Measurements from ENCODE around the gene TRPM5.

Gene TRPM5

DNA sequence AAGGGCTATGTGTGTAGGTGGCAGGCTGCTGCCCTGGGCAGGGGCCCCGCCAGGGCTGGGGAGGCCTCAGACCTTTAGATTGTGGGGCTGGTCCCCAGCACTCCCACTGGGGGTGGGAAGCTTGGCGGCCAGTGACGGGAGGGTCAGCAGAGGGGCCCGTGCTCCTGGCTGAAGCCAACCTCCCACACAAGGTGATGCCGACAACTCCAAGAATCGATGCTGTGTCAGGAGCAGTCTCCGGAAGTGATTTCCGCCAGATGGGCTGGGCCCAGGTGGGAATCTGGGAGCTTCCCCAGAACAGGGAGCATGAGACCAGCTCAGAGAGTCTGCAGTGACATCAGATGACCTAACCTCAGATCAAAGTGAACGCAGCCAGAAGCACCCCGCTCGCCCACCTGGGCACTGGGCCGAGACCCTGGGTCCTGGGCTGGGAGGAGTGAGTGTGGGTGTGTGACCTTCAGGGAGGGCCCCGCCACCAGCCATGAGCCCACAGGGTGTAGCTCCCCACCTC lies 7.7 kb downstream of the TRPM5 start:
- no peak overlapping the region for H3K4me3 ChIP-seq (ENCODE audit: low read depth, low read length)
- TF ChIP-seq, protein P1, sequence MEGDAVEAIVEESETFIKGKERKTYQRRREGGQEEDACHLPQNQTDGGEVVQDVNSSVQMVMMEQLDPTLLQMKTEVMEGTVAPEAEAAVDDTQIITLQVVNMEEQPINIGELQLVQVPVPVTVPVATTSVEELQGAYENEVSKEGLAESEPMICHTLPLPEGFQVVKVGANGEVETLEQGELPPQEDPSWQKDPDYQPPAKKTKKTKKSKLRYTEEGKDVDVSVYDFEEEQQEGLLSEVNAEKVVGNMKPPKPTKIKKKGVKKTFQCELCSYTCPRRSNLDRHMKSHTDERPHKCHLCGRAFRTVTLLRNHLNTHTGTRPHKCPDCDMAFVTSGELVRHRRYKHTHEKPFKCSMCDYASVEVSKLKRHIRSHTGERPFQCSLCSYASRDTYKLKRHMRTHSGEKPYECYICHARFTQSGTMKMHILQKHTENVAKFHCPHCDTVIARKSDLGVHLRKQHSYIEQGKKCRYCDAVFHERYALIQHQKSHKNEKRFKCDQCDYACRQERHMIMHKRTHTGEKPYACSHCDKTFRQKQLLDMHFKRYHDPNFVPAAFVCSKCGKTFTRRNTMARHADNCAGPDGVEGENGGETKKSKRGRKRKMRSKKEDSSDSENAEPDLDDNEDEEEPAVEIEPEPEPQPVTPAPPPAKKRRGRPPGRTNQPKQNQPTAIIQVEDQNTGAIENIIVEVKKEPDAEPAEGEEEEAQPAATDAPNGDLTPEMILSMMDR (IDR thresholded peaks at IDR 0.05; ENCODE audit: low read depth, low read length): no peak

DNA sequence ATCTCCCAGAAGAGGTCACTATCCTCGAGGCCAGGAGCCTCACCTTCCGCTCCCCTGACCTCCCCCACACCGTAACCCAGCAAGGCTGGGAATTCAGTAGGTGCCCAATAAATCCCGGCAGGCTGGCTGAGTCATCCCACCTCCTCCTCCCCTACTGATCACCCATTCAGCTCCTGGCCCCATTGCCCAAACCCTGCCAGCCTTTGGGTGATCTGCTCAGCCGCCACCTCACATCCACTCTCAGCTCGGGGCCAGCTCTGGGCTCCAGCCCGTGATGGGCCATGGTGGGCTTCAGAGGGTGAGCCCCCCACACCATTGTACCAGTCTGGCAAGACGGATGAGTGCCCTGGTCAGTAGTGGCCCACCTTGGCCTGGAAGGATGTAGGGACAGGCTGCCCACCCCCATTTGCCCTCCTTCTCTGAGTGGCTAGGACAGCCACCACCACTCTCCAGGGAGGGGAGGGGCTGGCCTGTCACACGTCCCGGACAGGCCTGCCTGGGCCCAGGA lies 8.2 kb downstream of the TRPM5 start:
- TF ChIP-seq, protein P1 (IDR thresholded peaks at IDR 0.05; ENCODE audit: low read depth, low read length): no peak
- H3K4me3 ChIP-seq (ENCODE audit: low read depth, low read length): no peak overlapping the region

DNA sequence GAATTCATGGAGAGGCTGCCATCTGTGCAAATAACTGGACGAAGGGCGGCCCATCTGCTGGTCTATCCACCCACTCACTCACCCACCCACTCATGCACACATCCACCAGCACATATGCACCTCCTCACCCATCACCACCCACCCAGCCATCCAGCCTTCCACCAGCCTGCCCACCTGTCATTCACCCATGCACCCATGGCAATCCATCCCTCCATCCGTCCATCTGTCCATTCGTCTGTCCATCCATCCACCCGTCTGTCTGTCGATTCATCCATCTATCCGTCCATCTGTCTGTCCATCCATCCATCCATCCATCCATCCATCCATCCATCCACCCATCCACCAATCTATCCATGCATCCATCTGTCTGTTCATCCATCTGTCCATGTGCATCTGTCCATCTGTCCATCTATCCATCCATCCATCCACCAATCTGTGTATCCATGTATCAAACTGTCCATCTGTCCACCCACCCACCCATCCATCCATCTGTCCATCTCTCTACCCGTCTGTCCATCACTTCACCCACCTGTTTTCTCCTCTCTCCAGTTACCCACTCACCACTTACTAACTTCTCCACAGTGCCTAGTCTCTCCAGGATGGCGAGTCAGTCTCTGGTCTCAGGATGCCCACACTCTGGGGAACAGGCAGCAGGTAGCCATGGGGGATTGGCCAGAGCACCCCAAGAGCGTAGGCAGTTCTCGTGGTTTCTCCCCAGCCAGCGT lies 8.9 kb downstream of the TRPM5 start:
- H3K4me3 ChIP-seq (ENCODE audit: low read depth, low read length): no peak overlapping the region
- TF ChIP-seq, protein P1 (IDR thresholded peaks at IDR 0.05; ENCODE audit: low read depth, low read length): no peak

DNA sequence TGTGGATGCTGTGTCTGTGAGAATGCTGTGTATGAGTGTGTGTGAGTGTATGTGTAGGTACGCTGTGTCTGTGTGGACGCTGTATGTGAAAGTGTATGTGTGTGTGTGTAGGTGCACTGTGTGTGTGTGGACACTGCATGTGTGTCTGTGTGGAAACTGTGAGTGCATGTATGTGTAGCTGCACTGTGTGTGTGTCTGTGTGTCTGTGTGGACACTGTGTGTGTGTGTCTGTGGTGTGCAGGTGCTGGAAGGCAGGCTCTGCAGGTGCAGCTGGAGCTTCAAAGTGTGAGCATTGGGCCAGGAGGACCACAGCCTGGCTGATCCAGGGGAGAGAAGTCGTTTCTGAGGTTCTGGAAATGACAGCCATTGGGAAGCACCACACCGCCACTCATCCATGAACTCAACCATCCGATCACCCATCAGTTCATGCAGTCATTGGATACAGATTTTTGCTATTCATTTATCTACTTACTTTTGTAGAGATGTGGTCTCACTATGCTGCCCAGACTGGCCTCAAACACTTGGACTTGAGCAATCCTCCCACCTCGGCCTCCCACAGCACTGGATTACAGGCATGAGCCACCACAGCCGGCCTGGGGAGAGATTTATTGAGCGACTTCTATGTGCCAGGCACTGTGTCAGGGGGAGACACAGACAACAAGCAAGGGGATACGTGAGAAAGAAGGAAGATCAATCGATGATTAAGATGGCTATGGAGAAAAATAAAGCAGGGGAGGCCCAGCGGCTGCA lies 9.6 kb downstream of the TRPM5 start:
- no peak overlapping the region for H3K4me3 ChIP-seq (ENCODE audit: low read depth, low read length)
- TF ChIP-seq, protein P1 (IDR thresholded peaks at IDR 0.05; ENCODE audit: low read depth, low read length): no peak

DNA sequence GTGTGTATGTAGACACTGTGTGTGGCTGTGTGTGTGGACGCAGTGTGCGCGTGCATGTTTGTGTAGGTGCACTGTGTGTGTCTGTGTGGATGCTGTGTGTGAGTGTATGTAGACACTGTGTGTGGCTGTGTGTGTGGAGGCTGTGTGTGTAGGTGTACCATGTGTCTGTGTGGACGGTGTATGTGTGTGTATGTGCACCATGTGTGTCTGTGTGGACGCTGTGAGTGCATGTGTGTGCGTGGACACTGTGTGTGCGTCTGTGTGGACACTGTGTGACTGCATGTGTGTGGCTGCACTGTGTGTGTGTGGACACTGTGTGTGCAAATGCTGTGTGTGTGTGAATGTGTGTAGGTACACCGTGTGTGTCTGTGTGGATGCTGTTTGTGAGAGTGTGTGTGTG lies 10.3 kb downstream of the TRPM5 start:
- H3K4me3 ChIP-seq (ENCODE audit: low read depth, low read length): no peak overlapping the region
- TF ChIP-seq, protein P1 (IDR thresholded peaks at IDR 0.05; ENCODE audit: low read depth, low read length): no peak

DNA sequence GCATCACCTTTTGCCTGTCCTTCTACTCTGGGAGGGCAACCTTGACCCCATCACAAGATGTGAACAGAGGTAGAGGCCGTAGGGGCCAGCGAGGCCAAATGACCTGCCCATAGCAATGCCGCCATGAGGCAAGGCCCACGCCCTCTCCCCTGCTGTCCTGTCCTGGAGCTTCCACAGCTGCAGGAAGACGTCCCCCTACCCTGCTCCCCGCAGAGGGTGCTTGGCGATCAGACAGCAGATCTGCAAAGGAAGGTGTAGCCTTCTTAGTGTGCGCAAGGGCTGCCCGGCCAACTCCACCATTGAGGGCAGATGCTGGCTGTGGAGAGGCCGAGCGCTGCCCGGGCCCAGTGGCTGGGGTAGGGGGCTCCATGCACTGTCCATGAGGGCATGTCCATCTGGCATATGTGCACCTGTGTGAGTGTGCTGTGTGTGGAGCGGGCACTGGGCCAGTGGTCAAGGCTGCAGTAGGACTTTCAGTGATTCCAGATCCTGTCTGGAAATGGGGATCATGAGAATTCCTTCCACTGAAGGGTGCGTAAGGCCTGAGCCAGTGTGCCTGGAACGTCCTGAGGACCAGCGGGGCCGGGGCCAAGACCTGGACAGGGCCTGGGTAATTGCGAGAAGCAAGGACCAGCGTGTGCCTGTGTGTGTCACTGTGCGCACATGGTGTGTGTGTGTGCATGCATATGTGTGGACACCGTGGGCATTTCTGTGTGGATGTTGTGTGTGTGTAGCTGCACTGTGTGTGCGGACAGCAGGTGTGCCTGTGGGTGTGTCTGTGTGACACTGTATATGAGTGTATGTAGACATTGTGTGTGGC lies 11.0 kb downstream of the TRPM5 start:
- TF ChIP-seq, protein P1 (IDR thresholded peaks at IDR 0.05; ENCODE audit: low read depth, low read length): no peak
- no peak overlapping the region for H3K4me3 ChIP-seq (ENCODE audit: low read depth, low read length)
